Activated T-cell treated with anti-CD3 and anti-CD28 coated beads for 48 hours (primary cell): ENCODE measurements around the gene MED16.
"Not testable (repeated sequence)": the region's sequence is repeated elsewhere in the genome, so short reads cannot be mapped to it uniquely, and the experiment has no call there.

Source experiments
- DNase-seq: peaks from one replicate; pipeline ENCODE4 v3.0.0-alpha.2; 2020; ENCODE audit warnings: low read depth

Gene MED16

DNA sequence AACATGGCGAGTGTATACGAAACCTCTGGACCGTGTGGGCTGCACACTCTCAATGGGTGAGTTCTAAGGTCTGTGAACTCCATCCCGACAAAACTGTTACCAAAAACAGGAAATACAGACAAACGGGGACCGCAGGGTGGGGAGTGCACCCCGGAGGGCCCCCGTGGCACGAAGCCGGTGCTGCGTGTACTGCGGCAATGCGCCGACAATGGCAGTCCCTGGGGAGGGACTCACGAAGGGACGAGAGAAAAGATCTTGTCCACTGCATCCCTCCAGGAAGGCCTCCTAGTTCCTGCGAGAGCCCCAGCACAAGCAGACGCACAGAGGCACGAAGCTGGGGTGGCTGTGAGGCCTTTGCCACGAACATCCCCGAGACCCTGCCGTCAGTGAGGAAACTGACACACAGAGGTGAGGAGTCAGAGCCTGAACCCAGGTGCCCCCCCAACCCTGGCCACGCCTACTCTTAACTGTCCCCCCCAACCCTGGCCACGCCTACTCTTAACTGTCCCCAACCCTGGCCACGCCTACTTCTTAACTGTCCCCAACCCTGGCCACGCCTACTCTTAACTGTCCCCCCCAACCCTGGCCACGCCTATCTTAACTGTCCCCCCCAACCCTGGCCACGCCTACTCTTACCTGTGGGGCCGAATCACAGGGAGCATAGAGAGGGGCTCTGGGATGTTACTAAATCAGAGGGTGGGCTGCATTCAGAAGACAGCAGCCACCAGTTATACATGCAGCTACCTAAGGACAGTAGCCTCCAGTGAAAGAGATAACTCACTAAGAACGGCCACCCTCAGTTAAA, 4.2 kb downstream of the MED16 start:
- DNase-seq = peak; percentile 33

DNA sequence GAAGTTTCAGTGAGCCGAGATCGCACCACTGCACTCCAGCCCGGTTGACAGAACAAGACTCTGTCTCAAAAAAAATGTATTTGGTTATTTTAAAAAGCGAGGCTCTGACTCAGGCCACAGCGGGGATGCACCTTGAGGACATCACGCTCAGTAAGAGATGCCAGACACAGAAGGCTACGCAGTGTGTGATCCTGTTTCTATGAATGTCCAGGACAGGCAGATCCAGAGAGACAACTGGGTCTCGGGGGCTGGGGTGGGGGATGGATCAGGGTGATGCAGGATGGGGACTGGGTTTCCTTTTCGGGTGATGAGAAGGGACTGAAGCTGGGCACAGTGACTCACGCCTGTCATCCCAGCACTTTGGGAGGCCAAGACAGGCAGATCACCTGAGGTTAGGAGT, 5.4 kb downstream of the MED16 start:
- DNase-seq = no peak

DNA sequence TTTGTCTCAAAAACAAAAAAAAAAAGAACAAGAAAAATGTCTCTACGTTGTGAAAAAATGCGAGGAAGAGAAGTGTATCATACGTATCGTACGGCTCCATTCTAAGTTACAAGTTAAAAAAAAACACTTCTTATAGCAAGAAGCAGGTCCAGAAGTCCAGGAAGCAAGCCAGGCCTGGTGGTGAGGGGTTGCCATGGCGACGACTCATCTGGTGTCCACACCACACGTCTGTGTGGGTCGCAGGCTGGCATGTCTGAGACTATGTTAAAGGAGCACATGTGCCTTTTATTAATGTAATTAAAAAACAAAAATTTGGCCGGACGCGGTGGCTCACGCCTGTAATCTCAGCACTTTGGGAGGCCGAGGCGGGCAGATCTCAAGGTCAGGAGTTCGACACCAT, 5.9 kb downstream of the MED16 start:
- DNase-seq = no peak

DNA sequence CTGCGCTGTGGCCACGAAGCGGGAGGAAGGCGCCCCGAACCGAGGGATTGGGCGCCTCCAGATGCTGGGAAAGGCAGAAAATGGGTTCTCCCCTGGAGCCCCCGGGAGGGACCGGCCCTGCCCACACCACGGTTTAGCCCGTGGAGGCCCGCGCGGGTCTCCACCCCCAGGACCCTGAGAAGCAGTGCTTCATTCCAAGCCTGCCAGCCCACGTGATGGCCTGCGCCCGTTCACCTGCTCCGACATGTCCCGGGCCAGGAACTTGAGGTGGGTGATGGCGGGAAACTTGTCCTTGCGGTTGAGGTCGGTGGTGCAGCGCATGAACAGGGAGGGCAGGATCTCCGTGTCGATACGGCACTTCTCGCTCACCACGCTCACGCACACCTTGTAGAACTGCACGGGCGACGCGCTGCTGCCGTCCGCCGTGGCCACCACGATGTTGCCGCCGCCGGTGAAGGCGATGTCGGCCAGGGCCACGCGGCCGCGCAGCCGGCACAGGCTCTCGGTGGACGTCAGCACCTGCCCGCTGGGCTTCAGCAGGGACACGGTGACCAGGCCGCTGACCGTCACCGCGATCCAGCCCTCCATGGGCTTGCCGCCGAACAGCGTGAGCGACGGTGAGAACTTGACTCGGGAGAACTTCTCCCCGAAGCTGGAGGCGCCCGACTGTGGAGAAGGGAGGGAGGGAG, 7.3 kb downstream of the MED16 start:
- no peak for DNase-seq

DNA sequence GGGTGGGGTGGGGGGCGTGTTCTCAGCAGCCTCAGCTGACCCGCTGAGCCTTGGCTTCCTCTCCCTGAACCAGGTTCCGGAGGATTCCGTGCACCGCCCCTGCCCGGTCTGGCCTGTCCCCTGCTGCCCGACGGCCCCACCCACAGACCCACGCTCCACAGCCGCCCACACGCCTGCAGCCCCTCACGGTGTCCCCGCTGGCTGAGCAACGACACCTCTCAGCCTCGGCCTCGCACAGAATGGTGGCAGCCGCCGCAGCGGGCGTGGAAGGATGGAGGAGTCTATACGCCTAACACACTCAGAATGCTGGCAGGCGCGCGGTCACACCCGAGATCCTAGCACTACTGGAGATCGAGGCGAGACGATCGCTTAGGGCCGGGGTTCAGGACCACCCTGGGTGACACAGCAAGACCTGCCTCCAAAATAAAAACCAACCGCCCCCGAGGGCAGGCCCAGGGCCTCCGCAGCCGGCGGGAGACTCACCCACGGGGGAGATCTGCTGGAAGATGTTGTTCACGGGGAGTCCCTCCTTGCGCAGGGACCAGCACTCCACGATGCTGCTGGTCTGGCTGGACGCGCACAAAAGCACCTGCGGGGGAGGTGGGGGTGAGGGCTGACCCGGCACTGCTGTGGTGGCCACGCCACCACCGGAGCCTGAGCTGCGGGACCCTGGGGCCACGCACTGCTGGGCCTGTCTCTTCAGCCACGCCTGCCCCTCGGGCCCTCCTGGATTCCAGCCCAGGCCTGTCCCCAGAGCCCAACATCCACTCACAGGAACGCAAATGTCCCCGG, 8.4 kb downstream of the MED16 start:
- no peak for DNase-seq

DNA sequence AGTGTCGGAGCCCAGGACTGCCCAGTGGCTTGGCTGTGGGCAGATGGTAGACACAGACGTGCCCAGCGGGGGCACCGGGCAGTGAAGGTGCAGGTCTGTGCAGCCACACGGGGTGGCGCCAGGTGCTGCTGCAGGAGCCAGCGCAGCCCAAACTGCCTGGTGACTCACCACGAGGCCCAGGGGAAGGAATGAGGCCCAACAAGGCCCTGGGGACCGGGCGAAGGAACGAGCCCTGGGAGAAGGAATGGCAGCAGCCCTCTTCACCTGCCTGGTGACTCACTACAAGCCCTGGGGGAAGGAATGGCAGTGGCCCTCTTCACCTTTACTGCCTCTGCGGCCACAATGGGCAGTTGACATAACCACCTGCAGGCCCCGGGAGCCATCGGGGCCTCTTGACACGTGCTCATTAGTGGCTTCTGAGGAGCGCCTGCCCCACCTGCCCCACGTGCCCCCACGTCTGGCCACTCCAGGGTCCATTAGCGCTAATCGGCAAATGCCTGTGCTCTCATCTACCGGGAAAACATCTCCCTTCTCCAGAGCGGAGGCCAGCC, 9.3 kb downstream of the MED16 start:
- no peak for DNase-seq

DNA sequence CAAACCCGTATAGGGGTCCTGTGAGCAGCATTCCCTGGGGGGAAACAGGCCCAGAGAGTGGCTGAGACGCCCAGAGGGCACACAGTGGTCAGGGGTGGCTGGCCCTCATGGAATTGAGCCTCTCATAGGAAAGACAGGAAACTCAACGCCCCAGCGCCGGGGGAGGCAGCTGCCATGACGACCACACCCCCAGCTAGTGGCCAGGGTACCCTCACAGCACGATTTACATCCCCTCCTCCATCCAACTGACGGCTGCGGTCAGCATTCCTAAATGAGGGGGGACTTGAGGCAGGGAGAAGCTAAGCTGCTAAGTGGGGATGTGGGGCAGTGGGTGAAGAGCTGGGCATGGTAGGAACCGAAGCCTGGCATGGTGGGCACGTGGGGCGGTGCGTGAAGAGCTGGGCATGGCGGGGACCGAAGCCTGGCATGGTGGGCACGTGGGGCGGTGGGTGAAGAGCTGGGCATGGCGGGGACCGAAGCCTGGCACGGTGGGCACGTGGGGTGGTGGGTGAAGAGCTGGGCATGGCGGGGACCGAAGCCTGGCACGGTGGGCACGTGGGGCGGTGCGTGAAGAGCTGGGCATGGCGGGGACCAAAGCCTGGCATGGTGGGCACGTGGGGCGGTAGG, 10.0 kb downstream of the MED16 start:
- DNase-seq = no peak

DNA sequence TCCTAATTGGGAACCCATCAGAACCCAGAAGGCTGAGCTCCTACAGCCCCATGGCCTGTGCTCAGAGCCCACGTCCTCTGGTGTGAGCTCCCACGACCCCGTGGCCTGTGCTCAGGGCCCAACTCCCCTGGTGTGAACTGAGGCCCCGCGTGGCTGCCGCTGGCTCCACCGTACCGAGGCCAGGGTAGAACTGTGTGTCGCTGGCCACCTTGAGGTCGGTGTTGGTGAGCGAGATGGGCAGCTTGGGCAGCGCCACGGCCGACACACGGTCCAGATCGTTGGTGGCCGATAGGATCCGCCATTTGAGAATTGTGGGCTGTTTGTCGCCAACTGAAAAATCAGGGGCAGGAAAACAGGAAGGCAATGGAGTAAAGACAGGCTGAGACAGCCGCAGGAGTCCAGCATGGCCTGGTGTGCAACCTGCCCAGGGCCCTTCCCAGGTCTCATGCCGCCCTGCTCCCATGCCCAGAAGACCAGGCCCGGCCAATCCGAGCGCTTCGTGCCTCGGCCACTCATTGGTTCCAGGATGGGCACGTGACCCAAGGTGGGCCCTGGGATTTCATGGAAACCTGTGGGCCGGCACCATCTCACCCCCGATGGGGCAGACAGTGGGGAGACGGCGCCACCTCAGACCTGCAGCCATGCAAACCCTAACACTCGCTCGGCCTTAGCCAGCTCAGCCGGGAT, 11.5 kb downstream of the MED16 start:
- no peak for DNase-seq

DNA sequence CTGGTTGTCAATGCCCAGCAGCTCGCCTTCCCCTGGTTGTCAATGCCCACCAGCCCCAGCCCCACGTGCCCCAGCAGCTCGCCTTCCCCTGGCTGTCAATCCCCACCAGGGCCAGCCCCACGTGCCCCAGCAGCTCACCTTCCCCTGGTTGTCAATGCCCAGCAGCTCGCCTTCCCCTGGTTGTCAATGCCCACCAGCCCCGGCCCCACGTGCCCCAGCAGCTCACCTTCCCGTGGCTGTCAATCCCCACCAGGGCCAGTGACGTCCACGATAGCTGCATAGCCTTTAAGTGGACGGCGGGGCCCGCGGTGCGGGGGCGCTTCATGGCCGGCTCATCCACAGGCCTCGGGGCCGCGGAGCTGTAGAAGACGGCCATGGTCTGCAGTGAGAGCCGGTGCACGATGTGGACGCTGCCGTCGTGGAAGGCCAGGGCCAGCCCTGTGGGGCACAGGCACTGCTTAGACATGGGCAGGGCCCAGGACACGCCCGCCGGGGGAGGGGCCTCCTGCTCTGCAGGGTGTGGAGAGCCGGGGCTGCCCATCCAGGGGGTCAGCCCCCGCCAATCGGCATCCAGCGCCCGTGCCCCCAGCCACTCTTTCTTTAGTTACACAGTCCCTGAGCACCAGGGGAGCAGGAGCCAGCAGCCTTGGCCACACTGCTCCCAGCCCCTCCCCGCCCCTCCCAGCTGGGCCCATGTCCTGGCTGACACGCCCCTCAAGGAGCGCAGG, 13.1 kb downstream of the MED16 start:
- no peak for DNase-seq

DNA sequence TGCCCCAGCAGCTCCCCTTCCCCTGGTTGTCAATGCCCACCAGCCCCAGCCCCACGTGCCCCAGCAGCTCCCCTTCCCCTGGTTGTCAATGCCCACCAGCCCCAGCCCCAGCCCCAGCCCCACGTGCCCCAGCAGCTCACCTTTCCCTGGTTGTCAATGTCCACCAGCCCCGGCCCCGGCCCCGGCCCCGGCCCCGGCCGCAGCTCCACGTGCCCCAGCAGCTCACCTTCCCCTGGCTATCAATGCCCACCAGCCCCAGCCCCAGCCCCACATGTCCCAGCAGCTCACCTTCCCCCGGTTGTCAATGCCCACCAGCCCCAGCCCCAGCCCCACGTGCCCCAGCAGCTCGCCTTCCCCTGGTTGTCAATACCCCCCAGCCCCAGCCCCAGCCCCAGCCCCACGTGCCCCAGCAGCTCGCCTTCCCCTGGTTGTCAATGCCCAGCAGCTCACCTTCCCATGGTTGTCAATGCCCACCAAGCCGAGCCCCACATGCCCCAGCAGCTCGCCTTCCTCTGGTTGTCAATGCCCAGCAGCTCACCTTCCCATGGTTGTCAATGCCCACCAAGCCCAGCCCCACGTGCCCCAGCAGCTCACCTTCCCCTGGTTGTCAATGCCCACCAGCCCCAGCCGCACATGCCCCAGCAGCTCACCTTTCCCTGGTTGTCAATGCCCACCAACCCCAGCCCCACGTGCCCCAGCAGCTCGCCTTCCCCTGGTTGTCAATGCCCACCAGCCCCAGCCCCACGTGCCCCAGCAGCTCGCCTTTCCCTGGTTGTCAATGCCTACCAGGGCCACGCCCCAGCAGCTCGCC, 14.0 kb downstream of the MED16 start:
- not testable (repeated sequence) for DNase-seq

DNA sequence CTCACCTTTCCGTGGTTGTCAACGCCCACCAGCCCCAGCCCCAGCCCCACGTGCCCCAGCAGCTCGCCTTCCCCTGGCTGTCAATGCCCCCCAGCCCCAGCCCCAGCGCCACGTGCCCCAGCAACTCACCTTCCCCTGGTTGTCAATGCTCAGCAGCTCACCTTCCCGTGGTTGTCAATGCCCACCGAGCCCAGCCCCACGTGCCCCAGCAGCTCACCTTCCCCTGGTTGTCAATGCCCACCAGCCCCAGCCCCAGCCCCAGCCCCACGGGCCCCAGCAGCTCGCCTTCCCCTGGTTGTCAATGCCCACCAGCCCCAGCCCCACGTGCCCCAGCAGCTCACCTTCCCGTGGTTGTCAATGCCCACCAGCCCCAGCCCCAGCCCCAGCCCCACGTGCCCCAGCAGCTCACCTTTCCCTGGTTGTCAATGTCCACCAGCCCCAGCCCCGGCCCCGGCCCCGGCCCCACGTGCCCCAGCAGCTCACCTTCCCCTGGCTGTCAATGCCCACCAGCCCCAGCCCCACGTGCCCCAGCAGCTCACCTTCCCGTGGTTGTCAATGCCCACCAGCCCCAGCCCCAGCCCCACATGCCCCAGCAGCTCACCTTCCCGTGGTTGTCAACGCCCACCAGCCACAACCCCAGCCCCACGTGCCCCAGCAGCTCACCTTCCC, 14.9 kb downstream of the MED16 start:
- not testable (repeated sequence) for DNase-seq

DNA sequence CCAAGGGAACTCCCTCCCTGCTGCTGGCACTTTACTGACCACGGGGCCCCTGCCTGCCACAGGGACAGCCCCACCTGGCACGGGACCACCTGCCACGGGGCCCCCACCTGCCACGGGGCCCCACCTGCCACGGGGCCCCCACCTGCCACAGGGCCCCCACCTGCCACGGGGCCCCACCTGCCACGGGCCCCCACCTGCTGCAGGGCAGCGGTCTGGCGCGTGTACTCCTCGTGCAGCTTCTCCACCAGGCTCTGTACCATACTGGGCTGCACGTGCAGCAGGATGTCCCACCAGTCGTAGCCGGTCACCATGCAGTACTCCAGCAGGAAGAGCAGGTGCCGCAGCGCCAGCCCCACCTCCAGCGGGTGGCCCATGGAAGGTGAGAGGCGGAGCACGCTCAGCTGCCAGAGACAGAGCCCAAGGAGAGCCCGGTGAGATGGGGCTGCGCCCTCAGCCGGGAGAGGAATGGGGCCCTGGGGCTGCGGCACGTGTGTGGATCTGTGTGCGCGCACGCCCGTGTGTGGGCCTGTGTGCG, 16.1 kb downstream of the MED16 start:
- no peak for DNase-seq

DNA sequence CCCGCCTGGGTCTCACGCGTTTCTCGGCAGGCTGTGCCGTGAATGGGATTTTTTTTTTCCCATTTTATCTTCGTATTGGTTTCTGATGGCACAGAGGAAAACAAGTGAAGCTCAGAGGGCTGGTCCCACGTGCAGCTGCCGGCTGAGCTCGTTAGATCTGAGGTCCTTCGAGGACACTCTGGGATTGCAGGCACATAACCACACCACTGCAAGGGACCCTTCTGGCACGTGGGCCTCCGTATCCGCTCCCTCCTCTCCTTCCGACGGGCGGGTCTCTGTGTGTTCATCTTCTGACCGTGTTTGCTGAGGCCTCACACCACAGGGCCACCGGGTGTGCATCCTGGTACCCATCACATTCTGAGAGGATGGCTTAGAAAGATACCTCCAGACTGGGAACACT, 16.9 kb downstream of the MED16 start:
- DNase-seq = no peak

DNA sequence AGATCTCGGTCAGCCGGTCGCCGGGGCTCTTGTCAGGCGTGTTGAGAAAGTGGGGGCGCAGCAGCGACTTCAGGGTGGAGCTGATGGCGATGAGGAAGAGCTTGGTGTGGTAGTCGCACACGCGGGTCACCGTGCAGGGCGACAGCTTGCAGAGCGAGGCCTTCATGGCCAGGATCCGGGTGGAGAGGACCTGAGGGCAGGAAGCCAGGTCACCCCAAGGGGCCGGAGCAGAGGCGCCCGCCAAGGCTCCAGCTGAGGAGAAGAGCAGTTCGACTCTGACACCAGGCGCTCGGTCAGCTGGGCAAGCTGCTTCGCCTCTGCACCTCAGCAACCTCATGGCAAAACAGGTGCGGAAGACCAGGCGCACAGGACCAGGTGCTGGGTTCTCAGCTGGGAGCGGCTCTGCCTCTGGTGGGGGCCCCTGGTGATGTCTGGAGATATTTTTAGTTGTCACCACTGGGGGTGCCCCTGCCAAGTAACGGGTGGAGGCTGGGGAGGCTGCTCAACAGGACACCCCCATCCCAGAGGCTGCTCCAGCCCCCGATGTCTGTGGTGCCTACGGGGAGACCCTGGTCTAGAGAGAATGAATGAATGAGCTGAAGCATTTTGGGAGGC, 17.6 kb downstream of the MED16 start:
- no peak for DNase-seq

DNA sequence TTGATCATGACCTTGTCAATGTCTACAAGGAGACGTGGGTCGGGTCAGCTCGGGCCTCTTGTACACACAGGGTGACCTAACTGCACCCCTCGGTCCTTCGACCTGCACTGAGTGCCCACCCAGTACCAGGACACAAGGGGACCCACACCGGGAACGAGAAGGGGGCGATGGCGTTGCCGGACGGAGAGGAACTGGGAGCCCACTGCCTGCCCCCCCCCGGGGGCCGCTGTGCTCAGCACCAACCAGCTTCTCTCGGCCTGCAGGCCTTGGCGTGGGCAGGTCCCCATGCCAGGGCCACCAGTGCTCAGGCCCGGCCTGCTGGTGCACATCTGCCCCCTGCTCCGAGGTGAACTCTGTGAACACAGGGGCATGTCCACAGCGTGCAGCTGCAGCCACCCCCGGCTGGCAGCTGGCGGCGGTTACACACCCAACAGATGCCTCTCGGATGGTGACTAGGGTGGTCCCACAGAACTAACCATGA, 19.4 kb downstream of the MED16 start:
- no peak for DNase-seq

DNA sequence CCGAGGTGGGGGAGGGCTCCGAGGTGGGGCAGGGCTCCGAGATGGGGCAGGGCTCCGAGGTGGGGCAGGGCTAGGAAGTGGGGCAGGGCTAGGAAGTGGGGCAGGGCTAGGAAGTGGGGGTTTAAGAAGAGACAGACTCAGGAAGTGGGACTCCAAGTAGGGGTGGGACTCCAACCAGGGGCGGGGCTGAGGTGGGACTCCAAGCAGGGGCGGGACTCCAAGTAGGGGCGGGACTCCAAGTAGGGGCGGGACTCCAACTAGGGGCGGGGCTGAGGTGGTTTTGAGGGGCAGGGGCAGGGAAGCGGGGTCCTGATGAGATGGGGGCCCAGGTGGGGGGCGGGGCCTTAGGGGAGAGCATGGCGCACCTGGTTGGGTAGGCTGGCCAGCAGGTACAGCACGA, 19.9 kb downstream of the MED16 start:
- peak; percentile 48 for DNase-seq

DNA sequence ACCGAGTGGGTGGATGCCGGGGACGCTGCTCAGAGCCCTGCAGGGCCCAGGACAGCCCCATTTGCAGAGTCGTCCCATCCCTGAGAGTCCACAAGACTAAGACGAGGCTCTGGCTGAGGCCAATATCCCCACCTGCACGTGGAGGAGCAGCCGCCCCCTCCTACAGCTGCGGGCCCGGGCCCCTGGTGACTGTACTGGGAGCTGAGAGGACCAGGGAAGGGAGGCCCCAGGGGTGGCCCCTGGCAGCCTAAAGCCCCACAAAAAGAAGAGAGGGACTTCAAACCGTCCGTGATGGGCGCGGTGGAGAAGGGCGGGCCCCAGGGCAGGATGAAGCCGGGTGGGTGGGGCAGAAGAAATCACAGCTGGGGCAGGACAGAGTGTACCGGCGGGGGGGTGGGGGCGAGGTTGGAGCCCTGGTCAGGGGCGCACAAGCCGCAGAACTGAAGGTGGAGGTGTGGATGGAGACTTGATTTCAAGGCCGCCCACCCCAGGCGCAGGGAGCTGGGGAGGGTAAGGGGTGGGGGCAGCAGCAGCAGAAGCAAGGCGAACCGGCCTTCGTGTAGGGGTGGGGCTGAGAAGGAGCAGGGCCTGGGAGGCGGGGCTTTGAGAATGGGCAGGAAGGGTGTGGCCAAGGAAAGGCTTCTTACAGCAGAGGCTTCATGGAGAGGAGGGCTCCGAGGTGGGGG, 20.6 kb downstream of the MED16 start:
- DNase-seq = peak; percentile 78
